GM12875 (cell line): ENCODE measurements around the gene SCAF8.

Experiments used
- H3K4me3 ChIP-seq: one replicate; pipeline ENCODE4 v1.5.1; 2011; ENCODE audit warnings: low read depth, low read length, control low read depth
- TF ChIP-seq, protein P1 (sequence below): IDR thresholded peaks from 2 replicates; pipeline ENCODE4 v1.5.1; 2011; ENCODE audit warnings: low read depth, mild to moderate bottlenecking, control low read depth, inconsistent platforms, low read length, moderate library complexity, borderline replicate concordance; ENCODE audit not compliant: insufficient read depth

Gene SCAF8

DNA sequence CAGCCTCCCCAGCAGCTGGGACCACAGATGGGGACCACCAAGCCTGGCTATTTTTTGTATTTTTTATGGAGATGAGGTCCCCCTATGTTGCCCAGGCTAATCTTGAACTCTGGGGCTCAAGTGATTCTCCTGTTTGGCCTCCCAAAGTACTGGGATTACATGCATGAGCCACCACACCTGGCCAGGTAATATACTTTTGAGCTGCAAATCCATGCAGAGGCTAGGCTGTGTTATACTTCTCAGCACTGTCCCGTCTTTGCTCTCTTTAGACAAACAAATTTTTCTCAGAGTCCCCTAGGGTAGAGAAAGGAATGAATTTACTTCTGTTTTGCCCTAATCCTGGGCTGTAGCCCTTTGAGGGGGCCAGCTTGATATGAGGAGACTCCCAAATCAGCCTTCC lies 13.4 kb upstream of the SCAF8 start:
- TF ChIP-seq, protein P1, sequence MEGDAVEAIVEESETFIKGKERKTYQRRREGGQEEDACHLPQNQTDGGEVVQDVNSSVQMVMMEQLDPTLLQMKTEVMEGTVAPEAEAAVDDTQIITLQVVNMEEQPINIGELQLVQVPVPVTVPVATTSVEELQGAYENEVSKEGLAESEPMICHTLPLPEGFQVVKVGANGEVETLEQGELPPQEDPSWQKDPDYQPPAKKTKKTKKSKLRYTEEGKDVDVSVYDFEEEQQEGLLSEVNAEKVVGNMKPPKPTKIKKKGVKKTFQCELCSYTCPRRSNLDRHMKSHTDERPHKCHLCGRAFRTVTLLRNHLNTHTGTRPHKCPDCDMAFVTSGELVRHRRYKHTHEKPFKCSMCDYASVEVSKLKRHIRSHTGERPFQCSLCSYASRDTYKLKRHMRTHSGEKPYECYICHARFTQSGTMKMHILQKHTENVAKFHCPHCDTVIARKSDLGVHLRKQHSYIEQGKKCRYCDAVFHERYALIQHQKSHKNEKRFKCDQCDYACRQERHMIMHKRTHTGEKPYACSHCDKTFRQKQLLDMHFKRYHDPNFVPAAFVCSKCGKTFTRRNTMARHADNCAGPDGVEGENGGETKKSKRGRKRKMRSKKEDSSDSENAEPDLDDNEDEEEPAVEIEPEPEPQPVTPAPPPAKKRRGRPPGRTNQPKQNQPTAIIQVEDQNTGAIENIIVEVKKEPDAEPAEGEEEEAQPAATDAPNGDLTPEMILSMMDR: no peak
- H3K4me3 ChIP-seq: no peak overlapping the region

DNA sequence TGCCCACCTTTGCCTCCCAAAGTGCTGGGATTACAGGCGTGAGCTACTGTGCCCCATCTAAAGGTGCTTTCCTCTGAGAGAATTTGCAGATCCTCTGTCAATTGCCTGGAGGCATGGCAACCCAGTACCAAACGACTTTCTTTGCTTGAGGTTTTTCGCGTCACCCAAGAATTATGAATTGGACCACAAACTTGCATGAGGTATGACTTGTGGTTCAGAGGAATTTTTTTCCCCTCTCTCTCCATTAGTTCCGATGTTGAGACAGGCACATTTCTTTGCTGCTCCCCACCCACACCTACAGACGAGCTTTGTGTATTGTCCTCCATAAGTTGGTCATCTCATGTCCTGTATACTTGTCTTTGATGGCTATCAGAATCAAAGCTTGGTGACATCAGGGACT lies 11.8 kb upstream of the SCAF8 start:
- no peak overlapping the region for H3K4me3 ChIP-seq
- TF ChIP-seq, protein P1: no peak

DNA sequence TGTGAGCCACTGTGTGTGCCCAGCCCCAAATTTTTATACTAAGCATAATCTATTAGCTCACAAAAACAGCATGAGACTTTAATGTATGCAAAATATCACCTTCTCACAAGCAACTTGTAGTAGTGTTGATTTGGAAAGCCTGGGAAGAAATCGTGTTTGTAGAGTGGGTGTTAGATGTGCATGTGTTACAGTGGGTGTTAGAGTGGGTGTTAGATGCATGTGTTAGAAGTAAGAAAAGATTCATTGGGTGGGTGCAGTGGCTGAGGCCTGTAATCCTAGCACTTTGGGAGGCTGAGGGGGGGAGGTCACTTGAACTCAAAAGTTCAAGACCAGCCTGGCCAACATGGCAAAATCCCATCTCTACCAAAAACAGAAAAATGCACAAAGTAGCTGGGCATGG lies 6.3 kb upstream of the SCAF8 start:
- H3K4me3 ChIP-seq: no peak overlapping the region
- TF ChIP-seq, protein P1: no peak

DNA sequence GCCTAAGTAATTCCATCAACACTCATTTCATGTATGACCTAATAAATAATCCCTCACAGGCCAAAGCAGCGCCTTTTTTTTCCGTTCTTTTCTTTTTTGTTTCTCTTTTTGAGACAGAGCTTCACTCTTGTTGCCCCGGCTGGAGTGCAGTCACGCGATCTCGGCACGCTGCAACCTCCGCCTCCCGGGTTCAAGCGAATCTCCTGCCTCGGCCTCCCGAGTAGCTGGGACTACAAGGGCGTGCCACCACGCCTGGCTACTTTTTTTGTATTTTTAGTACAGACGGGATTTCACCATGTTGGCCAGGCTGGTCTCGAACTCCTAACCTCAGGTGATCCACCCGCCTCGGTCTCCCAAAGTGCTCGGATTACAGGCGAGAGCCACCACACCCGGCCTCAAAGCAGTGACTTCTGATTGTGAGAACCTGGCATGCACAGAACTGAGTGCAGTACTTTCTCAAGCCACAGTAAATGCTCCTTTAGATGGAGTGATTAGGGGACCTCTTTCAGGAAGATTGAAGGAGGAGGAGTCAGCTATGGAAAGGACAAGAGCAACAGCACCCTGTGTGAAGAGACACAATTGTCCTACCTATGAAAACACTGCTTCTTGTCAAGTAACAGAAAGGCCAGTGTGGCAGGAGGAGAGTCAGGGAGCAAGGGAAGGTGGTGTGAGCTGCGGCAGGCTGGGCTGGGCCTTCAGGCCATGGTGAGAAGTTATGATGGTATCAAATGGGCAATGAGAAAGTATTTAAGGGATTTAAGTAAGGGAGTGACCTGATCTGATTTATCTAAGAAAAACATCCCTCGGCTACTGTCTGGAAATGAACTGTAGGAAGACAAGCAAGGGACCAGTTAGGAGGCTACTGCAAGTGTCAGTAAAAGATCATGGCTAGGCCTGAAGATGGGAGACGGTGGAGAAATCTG lies 1.7 kb upstream of the SCAF8 start:
- H3K4me3 ChIP-seq: no peak overlapping the region
- TF ChIP-seq, protein P1: no peak

DNA sequence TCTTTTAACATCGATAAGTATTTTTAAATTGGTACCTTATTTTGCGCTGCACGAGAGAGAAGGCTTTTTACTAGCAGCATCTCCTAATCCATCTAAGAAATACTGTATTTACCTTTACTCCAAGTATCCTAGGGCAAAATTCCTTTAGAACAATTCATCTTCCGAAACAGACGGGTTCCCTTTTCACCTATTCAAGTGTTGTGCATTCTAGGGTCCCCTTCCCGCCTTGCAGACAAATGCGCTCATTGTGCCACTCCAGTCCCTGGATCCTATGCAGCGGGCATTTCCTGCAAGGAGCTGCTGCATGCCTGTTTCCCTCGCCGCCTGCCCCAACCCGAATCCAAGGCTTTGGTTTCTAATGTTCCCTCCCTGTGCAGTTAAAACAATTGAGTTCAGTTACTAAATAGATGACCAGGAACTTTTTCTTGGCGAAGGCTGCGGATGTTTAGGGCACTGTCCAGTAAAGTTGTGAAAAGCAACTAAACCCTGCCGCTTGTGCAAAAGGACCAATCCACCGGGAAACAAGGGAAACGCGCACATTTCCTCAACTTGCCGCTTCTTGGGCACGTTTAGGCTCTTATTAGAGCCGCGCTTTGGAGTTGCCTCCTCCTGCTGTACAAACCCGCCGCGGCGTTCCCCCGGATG lies 556 bp upstream of the SCAF8 start:
- TF ChIP-seq, protein P1: no peak
- H3K4me3 ChIP-seq: peak overlapping the region; percentile 44

DNA sequence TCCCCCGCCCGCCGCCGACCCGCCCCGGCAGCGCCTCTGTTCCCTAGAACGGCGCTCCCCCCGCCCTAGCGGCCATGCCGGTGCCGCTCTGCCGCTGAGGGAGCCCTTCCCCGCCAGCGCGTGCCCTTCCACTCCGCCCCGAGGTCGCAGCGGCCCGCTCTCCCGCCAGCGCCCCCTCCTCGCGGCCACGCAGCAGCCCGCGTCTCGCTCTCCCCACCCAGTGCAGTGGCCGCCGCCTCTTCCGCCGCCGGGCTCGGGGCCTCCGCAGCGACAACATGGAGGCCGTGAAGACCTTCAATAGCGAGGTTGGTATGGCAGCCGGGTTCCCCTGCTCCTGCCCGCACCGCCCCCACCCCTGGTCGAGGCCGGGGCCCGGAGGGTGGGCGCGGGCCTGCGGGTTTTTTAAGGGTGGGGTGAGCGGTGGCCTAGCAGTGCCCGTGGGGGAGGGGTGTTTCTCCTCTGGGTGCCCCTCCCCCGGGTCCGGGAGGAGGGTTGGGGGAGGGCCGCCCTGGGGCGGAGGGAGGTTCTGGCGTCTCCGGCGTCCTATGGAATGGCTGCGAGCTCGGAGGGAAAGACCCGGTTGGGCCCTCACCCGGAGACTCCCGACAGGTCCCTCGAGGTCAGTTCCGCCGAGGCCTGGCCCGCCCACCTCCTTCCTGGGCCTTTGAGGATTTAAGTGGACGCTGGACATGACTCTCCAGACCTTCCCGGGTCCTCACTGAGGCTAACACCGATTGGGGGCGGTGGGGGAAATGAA lies 588 bp downstream of the SCAF8 start:
- peak overlapping the region; percentile 61 for H3K4me3 ChIP-seq
- TF ChIP-seq, protein P1: 0 out of 2 replicates have a peak, but pooled peaks have one; percentile 20
